GM18870 (cell line): ENCODE measurements around the gene IQCM.
"Not testable (repeated sequence)": the region's sequence is repeated elsewhere in the genome, so short reads cannot be mapped to it uniquely, and the experiment has no call there.

Experiments used
- ATAC-seq: cut with Tn5 transposase; IDR thresholded peaks from one replicate; pipeline ENCODE4 v1.9.1; 2021; ENCODE audit warnings: moderate library complexity; ENCODE audit not compliant: unreplicated experiment

Gene IQCM

DNA sequence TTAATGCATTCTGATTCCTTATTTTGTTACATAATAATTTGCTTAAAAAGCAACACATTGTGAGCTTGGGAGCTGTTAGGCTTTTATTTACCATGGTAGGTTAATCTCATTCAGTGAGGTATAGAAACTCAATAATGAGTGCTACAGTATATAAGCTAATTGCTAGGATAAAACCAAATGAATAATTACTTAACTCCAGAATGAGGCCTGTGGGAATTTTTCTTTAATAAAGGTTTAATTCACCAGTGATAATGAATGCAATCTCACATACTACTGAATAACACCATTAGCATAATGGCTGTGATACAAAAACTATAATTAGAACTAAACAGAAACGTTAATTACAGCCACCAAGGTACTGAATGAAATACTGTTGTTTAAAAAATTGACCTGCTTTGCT lies 326.3 kb downstream of the IQCM start:
- no peak for ATAC-seq

DNA sequence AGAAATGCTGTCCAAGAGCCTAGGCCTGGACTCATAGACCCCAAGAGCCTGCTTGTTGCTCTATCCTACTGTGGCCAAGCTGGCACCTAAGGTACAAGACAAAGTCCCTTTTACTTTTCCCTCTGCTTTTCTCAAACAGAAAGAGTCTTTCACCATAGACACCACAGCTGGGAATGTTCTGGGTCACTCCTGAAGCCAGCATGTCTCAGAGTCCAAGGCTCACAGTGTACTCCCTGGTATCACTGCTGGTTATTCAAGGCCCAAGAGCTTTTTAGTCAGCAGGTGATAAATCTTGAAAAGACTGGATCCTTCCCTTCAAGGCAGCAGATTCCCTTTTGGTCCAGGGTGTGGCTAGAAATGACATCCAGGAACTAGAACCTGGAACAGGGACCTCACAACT lies 328.8 kb downstream of the IQCM start:
- no peak for ATAC-seq

DNA sequence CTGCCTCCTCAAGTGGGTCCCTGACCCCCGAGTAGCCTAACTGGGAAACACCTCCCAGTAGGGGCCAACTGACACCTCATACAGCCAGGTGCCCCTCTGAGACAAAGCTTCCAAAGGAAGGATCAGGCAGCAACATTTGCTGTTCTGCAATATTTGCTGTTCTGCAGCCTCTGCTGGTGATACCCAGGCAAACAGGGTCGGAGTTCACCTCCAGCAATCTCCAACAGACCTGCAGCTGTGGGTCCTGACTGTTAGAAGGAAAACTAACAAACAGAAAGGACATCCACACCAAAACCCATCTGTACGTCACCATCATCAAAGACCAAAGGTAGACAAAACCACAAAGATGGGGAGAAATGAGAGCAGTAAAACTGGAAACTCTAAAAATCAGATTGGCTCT lies 347.0 kb downstream of the IQCM start:
- ATAC-seq, result not testable (repeated sequence)

DNA sequence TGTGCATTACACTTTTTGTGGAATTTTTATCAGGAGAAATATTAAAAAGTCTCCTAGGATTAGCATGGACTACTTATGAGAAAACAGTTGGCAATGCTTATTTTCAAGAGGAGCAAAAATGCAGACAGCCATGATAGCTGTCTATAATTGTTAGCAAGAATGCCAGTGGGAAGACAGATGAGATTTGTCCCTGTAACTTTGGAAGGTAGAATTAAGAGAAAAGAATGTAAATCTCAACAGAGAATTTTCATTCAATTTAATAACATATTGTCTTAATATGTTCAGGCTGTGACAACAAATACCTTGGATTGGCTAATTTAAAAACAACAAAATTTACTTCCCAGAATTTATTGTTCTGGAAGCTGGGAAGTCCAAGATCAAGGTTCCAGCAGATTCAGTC lies 349.2 kb downstream of the IQCM start:
- no peak for ATAC-seq

DNA sequence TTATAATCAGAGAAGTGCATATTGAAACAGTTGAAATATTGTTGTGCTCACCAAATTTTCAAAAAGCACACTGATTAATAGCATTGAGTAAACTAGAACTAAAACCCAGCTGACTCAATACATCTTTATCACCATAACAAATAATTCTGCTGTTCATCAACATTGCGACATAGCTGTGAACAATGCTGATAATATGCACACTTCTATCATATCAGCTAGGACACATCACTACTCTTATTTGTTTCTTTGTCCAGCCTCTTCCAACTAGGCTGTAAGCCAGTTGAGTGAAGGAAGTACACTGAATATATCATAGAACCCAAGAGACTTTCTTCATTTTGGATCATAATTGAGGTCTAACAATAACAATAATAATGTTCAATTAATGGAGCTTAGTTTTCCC lies 349.7 kb downstream of the IQCM start:
- ATAC-seq, result no peak

DNA sequence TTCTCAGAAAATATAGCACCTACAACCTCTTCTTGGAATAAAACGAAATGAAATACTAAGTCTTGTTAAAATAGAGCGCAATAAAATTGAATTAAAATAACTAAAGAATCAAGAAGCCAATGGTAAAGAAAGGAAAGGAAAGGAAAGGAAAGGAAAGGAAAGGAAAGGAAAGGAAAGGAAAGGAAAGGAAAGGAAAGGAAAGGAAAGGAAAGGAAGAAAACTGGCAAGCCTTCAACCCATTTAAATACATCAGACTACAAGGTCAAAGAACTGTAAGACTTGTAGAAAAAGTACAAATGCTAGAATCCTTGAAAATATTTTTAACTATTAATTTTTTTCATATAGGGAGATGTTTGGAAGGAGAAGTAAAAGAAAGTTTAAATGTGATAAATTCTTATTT lies 372.1 kb downstream of the IQCM start:
- no peak for ATAC-seq

DNA sequence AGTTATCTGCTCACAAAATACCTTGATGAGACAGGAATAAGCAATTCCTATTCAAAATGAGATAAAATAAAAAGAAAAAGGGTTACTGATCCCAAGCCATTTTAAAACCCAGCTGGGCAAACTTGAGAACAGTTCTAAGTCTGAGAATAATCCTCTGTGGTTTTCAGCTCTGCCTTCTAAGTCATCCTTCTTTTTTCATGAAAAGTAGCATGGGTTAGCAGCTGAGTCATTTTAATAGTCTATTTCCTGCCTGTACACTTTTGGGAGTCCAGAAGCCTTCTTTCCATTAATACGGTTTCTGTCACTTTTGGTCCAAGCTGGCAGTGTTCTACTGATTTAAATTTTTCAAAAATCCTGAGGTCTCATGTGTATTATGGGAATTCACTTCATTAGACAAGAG lies 374.3 kb downstream of the IQCM start:
- no peak for ATAC-seq

DNA sequence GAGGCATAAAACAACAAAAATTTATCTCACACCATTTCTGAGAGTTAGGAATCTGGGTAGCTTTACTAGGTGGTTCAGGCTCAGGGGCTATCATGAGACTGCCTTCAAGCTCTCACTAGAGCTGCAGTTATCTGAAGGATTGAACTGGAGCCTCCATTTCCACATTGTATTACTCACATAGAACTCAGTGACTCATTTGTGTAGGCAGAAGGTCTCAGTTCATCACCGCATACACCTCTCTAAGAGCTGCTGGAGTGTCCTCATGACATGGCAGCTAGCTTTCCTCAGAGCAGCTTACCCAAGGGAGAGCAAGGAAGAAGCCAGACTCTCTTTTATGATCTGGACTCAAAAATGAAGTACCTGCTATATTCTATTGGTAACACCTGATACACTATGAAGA lies 389.2 kb downstream of the IQCM start:
- peak; percentile 31 for ATAC-seq

DNA sequence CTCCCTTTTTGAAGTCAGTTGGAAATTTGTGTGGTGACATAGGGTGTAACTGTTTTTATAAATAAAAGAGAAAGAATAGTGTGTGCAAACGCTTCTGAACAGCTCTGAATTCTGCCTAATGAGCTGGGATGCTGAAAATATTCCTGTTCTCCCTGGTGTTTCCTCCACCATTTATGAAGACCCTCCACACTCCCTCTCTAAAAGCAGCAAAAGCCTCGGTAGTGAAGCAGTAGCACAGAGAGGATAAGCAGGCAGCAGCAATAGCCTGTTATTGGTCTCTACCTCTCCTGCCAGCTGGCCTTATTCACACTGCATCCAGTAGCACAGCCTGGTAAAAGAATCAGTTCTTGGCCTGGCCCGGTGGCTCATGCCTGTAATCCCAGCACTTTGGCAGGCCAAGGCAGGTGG lies 406.1 kb downstream of the IQCM start:
- no peak for ATAC-seq

DNA sequence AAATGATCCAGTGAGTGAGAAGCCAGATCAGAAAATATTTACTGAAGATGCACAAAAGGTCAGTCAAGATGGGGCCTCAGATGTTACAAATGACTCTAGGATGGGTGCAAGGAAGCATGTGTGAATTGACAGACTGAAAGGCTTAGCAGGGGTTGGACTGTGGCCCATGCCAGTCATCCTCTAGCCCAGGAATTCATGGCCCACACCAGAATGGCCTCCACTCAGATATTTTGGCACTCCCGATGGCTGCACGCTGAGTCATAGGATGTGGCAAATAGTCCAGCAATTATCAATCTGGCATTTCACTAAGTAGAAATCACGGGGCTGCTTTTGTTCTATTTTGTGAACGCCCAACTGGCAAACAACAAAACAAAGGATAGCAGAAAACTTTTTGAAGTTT lies 406.5 kb downstream of the IQCM start:
- ATAC-seq, result no peak

DNA sequence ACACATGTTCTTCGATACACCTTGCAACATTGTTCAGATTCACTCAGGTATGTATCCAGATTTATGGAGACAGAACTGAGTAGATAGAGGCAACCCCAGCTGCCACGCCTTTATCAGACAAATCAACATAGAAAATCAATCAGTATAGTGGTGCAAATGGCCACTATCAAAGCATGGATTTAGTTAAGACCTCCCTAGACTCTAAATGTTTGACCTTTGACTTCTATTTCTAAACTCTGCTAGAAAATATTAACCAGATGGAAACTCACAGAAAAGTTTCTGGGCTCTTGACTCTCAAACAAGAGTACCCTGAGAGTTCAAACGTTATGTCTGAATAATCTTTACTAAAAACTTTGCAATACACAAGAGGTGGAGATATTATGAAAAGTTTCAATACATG lies 411.5 kb downstream of the IQCM start:
- no peak for ATAC-seq

DNA sequence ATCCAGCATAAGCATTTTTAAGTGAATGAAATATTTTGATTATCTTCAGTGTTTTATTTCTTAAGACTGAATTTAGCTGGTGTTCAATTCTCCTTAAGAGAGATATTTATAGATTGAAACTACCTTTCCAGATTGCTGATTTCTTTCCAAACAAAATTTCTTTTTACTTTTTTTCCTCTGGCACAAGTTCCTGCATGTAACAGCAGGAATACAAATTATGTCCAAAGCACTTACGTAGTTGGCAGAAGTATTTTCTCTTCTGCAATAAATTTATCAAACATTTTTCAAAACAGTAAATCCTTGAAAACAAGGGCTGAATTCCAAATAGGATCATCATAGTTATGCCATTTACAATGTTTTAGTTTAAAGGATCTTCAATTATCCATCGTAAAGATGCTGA lies 412.6 kb downstream of the IQCM start:
- no peak for ATAC-seq

DNA sequence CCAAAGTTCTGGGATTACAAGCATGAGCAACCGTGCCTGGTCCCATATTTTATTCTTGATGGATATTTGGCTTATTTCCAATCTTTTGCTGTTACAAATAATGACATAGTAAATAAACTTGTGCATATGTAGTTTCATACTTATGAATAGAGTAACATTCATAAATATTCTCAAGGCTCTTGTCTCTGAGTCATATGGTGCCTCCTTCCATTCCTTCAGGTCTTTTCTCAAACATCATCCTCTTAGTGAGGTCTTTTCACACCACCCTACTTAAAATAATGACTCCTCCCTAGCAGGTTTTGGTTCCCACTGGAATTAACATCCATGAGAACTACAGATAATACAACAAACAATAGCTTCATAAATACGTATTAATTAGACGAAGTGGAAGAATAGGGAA lies 416.6 kb downstream of the IQCM start:
- no peak for ATAC-seq

DNA sequence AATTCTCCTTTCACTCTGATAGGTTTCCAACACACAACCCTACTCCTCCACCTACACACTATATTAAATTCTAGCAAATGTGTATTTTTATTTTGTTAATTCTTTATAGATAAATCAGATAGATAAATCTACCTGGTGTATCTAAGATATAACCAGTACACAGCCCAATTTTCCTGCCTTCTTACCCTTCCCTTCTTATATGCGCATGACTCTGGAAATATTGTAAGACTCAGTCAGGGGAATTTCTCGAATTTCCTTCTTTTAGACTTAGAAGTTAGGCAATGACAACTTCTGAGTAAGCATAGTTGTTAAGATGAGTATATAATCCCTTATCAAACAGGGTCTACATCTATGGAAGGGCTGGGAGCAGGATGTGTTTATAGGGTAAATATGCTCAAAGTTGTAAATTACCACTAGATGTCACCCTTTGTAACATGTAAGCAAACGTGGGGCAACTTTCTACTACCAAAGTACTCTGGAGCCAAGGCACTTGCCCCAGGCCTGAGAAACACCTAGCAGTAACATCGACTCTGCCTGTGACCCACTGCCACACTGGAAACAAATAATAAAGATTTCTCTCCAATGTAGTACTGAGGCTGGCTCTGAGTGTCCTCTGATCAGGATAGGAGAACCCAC lies 444.7 kb downstream of the IQCM start:
- ATAC-seq, result peak; percentile 60

DNA sequence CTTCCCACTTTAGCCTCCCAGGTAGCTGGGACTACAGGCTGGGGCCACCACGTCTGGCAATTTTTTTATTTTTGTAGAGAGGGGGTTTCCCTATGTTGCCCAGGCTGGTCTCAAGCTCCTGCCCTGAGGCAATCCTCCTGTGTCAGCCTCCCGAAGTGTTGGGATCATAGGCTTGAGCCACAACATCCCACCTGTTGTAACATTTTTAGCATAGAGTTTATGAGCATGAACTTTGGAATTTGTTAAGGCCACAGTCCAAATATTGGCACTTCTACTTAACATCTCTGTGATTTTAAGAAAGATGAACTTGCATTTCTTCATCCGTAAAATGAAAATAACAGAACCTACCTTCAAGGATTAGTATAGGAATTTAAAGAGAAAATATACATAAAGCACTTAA lies 445.6 kb downstream of the IQCM start:
- no peak for ATAC-seq

DNA sequence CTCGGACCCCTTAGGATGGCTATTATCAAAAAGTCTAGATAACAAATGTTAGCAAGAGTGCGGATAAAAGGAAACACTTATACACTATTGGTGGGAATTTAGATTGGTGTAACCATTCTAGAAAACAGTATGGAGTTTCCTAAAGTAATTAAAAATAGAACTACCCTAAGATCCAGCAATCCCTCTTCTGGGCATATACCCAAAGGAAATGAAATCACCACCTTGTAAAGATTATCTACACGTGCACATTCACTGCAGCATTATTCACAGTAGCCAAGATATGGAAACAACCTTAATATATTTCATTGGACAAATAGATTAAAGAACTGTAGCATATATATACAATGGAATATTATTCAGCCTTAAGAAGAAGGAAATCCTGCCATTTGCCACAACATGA lies 462.4 kb downstream of the IQCM start:
- no peak for ATAC-seq

DNA sequence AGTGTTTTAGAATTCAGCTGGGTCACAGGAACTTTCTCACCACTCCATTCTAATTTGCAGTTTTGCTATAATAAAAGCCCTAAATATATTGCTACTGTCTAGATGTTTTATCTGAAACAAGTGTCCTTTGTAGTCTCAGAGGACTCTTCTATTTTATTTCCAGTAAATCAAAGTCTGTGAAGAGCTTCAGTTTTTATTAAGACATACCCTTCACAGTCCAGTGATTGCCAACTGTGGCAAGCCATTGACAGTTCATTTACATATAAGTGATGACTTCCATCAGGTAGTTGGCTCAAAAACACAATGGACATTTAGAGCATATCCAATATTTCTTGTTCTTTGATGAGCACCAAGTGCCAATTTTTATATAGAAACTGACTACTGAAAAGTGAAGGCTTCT lies 466.1 kb downstream of the IQCM start:
- ATAC-seq, result no peak

DNA sequence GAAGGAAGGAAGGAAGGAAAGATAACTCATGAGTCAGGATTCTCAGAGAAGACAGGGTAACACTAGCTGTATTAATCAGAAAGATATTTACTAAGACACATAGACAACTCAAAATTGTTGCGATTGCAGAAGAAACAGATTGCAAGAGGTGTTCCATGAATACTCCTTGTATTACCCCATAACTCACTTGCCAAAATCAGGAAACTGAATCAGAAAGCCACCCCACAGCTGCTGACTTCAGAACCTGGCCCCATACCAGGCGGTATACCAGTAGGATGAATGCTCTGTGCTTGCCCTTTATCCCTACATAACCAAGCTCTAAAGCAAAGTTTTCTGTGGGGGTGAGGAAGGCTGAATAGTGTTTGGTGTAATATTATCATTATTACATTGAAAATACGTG lies 468.5 kb downstream of the IQCM start:
- ATAC-seq, result no peak

DNA sequence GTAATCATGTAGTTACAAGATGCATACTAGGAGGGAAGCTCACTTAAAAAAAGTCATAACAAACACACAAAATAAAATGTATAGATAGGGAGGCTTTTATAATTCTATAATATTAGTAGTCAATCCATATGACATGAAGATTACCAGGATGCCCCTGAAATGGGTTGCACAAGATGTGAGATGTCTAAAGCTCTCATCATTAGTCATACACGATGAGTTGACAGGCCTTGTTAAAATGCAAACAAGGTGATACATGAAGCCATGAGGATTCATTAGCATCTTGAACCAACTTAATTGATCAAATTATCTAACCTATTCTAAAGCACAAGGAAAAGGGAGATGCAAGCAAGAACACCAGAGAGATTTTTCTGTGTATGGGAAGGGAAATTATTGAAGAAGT lies 470.2 kb downstream of the IQCM start:
- ATAC-seq, result no peak

DNA sequence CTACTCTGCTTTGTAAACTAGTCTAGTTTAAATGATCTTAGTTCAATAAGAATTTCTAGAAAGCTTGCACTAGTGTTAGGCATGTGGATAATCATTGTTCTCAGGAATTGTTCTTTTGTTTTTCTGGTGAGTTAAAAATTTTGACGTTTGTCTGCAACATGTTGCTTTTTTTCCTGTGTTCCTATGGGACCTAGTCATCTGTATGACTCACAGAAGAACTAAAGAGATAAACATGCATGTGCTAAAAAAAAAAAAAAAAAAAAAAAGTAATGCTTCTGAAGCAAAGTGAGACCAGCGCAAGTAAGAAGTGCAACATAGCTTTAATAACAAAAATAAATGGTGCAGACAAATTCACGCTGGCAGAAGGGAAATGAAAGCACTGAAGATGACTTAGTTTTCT lies 471.2 kb downstream of the IQCM start:
- ATAC-seq, result no peak

DNA sequence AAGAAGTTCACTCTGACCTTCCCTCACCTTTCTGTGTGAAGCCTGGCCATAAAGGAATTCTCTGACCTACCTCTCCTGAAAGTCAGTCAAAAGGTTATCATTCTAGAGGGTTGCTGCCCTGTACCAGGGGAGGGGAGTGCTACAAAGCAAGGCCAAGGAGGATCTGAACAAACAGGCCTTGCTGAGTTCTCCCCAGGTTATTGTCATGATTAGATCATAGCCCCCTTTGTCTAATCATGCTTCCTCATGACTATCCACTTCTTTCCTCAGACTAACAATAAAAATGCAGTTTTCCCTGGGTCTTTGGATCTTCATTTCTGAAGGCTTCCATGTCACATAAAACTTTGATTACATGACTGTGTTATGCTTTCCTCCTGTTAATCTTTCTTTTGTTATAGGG lies 472.0 kb downstream of the IQCM start:
- no peak for ATAC-seq

DNA sequence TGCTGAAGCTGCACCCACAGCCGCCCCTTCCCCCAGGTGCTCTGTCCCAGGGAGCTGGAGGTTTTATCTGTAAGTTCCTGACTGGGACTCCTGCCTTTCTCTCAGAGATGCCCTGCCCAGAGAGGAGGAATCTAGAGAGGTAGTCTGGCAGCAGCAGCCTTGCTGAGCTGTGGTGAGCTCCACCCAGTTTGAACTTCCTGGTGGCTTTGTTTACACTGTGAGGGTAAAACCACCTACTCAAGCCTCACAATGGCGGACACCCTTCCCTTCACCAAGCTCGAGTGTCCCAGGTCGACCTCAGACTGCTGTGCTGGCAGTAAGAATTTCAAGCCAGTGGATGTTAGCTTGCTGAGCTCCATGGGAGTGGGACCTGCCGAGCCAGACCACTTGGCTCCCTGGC lies 474.5 kb downstream of the IQCM start:
- ATAC-seq, result not testable (repeated sequence)

DNA sequence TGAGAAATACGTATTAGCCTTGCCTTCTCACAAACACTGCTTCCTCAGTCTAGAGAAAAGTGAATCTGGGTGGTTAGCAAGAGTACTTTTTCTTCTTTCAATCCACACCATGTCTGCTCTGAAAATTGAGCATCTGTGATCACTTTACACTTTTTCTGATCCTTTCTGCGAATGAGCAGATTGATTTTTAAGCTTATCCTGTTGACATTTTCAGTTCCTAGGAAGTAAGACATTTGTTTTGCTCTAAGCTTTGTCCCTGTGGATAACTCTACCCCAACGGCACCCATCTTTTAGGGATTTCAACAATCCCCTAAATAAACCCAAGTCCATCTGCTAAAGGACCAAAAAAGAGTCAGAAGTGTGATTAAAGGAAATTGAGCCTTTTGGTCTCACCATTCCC lies 487.5 kb downstream of the IQCM start:
- no peak for ATAC-seq

DNA sequence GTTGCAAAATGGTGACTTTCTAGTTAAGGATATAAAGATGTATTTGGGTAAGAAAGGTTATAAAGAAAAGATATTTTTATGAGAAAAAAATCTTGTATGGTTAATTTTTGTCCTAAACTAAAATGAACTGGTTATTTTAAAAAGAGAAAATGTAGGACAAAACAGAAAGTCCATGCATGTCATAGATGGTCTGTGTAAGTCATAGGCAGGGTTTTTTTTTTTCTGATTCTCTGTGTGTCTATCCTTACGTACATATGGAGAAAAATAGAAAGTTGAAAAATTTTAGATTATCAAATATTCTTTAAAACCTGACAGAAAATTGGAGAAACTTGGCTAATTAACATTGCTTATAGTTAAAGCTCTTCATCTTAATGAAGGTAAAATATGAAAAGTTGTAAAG lies 493.4 kb downstream of the IQCM start:
- ATAC-seq, result no peak
